ENCODE measurements around the gene CELF5. TPM values are rescaled to one million over a fixed set of nuclear protein-coding genes. Genes with fewer than 3 reads are reported as not detected.
A peak's percentile ranks its signal among the peaks of the same experiment; 100 is the strongest.
"Not testable (repeated sequence)": the region's sequence is repeated elsewhere in the genome, so short reads cannot be mapped to it uniquely, and the experiment has no call there.

The CELF5 gene
- total RNA-seq, 4 donors from 2014 or later = not detected

GRCh38 chr19:3340340-3340739, 115.9 kb downstream of the CELF5 start:
- 83 to 94% methylated on average over 2 to 10 of the region's 11 CpGs for WGBS, 2 donors
- peak overlapping the region in 3 of 4 donors; percentile 9 to 89 (median 30) for H3K27ac ChIP-seq

GRCh38 chr19:3342246-3342645, 117.8 kb downstream of the CELF5 start:
- Histone ChIP-seq H3K9me3 (no peaks in the 10 kb centered on the region), H3K36me3 (no peaks in the 10 kb centered on the region), H3K4me1 (peaks cover 45 to 83% (median 52%) of the 10 kb centered on the region in 3 donors), H3K4me3 (no peak overlapping the region), H3K27me3 (no peaks in the 10 kb centered on the region), H3K27ac (peak overlapping the region in 3 of 4 donors; percentile 87 to 93 (median 90))
- 74 to 76% methylated on average over 8 to 9 of the region's 9 CpGs for WGBS, 2 donors
- intact Hi-C loops (cut with DNase I) = no loop called here
- no peak for DNase-seq
- TF ChIP-seq CTCF (IDR thresholded peaks at IDR 0.05) (no peak), POLR2A (IDR thresholded peaks at IDR 0.05) (no peak)

More at GRCh38 chr19:3340340-3340739, 115.9 kb downstream of the CELF5 start:
- peaks cover 48 to 83% (median 55%) of the 10 kb centered on the region in 3 donors for H3K4me1 ChIP-seq
- H3K36me3 ChIP-seq = no peaks in the 10 kb centered on the region
- intact Hi-C loops (cut with DNase I) = no loop called here
- no peaks in the 10 kb centered on the region for H3K9me3 ChIP-seq
- H3K27me3 ChIP-seq = no peaks in the 10 kb centered on the region
- H3K4me3 ChIP-seq = no peak overlapping the region
- no peak for TF ChIP-seq CTCF (IDR thresholded peaks at IDR 0.05)
- TF ChIP-seq POLR2A (IDR thresholded peaks at IDR 0.05) = no peak
- no peak for DNase-seq

- H3K9me3 ChIP-seq; H3K27me3 ChIP-seq; DNase-seq; H3K4me3 ChIP-seq; H3K36me3 ChIP-seq; intact Hi-C loops (cut with DNase I): not testable (repeated sequence)
- 66 to 75% methylated on average over 4 to 8 of the region's 9 CpGs for WGBS, 2 donors
- H3K27ac ChIP-seq = peak overlapping the region; percentile 70 to 93 (median 88)
- H3K4me1 ChIP-seq = peaks cover 38 to 83% (median 45%) of the 10 kb centered on the region in 3 donors
Observed at GRCh38 chr19:3342962-3343361, 118.5 kb downstream of the CELF5 start.

- intact Hi-C loops (cut with DNase I) = no loop called here
- Histone ChIP-seq H3K36me3 (no peaks in the 10 kb centered on the region), H3K27me3 (no peaks in the 10 kb centered on the region), H3K4me3 (peak overlapping the region; percentile 9 to 55 (median 39)), H3K4me1 (peaks cover 32 to 77% (median 36%) of the 10 kb centered on the region in 3 donors), H3K9me3 (no peaks in the 10 kb centered on the region), H3K27ac (peak overlapping the region; percentile 70 to 93 (median 88))
- no peak for DNase-seq
- WGBS, 2 donors = 10 to 18% methylated on average over 11 to 15 of the region's 26 CpGs
- TF ChIP-seq CTCF (IDR thresholded peaks at IDR 0.05) = peak in 3 of 6 experiments; percentile 24 to 46 (median 41)
- TF ChIP-seq POLR2A (IDR thresholded peaks at IDR 0.05) = no peak
Observed at GRCh38 chr19:3343619-3344502, 119.4 kb downstream of the CELF5 start.

- intact Hi-C loops (cut with DNase I) = no loop called here
- H3K4me1 ChIP-seq = peaks cover 31 to 72% (median 36%) of the 10 kb centered on the region in 3 donors
- no peaks in the 10 kb centered on the region for H3K36me3 ChIP-seq
- no peak for DNase-seq
- peak overlapping the region; percentile 70 to 93 (median 88) for H3K27ac ChIP-seq
- TF ChIP-seq POLR2A (IDR thresholded peaks at IDR 0.05) (no peak), CTCF (IDR thresholded peaks at IDR 0.05) (no peak)
- H3K4me3 ChIP-seq = no peak overlapping the region
- H3K9me3 ChIP-seq = no peaks in the 10 kb centered on the region
- H3K27me3 ChIP-seq = no peaks in the 10 kb centered on the region
- 49 to 67% methylated on average over 15 to 23 of the region's 25 CpGs for WGBS, 2 donors
Observed at GRCh38 chr19:3344608-3345598, 120.4 kb downstream of the CELF5 start.

All from esophagus squamous epithelium (tissue), 5 donors.